Right lobe of liver (tissue), 4 donors: ENCODE measurements around the gene GNAT1.

ENCODE experiments used
- POLR2A ChIP-seq: fragments of 450-650 bp; IDR thresholded peaks from one replicate; pipeline ENCODE4 v1.6.1; 2017; ENCODE audit warnings: antibody characterized with exemption, mild to moderate bottlenecking
- TF ChIP-seq, protein P1 (sequence below), 4 donors: fragments of 200-600 bp in 3 of 4; fragments of 450-650 bp in 1 of 4; IDR thresholded peaks; one replicate each; pipeline versions ENCODE4 v1.5.1 to v1.8.0; 2016 to 2022; ENCODE audit warnings: antibody characterized with exemption in 4 of 4, mild to moderate bottlenecking in 2 of 4
- donor health status: DM: no; HTN: no; CAD: no.
- donor health status: DM: no; HTN: no; CAD: no.
- donor health status: DM: no; HTN: yes; CAD: no.

DNA sequence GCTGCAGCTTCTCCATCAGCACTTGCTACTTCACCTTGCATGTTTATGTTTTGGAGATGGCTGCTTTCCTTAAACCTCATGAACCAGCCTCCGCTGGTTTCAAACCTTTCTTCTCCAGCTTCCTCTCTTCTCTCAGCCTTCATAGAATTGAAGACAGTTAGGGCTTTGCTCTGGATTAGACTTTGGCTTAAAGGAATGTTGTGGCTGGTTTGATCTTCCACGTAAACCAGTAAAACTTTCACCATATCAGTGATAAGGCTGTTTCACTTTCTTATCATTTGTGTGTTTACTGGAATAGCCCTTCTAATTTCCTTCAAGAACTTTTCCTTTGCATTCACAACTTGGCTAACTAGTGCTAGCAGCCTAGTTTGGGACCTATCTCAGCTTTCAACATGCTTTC lies 11.7 kb upstream of the GNAT1 start:
- no peak for TF ChIP-seq POLR2A
- TF ChIP-seq, protein P1, sequence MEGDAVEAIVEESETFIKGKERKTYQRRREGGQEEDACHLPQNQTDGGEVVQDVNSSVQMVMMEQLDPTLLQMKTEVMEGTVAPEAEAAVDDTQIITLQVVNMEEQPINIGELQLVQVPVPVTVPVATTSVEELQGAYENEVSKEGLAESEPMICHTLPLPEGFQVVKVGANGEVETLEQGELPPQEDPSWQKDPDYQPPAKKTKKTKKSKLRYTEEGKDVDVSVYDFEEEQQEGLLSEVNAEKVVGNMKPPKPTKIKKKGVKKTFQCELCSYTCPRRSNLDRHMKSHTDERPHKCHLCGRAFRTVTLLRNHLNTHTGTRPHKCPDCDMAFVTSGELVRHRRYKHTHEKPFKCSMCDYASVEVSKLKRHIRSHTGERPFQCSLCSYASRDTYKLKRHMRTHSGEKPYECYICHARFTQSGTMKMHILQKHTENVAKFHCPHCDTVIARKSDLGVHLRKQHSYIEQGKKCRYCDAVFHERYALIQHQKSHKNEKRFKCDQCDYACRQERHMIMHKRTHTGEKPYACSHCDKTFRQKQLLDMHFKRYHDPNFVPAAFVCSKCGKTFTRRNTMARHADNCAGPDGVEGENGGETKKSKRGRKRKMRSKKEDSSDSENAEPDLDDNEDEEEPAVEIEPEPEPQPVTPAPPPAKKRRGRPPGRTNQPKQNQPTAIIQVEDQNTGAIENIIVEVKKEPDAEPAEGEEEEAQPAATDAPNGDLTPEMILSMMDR (IDR thresholded peaks at IDR 0.05): no peak
